ENCODE results near the gene GALNT17.
"Not testable (repeated sequence)": the region's sequence is repeated elsewhere in the genome, so short reads cannot be mapped to it uniquely, and the experiment has no call there.

GALNT17 gene

DNA sequence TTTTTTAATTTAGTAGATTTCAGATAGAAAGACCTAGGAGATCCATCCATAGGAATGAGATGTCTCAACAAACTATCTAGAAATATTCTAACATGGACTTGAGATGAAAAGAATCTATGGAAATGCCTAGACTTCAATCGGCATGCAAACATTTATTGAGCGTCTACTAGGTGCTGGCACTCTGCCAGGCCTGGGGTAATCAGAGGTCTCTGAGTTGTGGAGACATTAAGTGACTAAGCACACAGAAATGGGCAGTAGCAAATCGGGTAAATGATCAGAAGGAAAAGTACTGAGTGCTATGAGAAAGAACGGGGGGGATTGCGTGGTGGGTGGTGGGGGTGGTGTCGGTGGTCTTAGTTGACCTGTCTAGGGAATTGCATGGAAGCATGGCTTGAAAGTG, 466.6 kb downstream of the GALNT17 start:
- no peak for FAIRE-seq
- DNase-seq (ENCODE audit: insufficient read length, low spot score): no peak

- FAIRE-seq: no peak
- DNase-seq (ENCODE audit: insufficient read length, low spot score): no peak
Measured at GRCh38 chr7:71601851-71602250, 469.9 kb downstream of the GALNT17 start.

- DNase-seq (ENCODE audit: insufficient read length, low spot score) (no peak), FAIRE-seq (no peak)
Measured at GRCh38 chr7:71604818-71605414, 473.0 kb downstream of the GALNT17 start.

DNA sequence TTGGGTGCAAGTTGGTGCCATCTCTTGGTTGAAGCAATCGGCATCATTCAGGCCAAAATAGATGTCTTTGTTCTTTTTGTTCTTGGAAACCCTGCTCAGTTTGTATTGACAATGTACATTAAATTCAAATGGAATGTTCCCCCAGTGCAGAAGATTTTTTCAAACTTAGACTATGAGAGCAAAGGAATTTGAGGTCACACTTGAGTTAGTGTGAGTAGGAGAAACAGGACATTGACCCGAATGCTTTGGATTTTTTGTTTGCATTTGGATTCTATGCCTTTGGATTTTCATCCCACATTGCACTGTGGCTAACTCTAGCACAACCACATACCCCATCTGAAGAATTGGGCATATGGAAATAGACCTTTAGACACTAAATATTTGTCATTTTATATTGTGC, 480.0 kb downstream of the GALNT17 start:
- FAIRE-seq: no peak

DNA sequence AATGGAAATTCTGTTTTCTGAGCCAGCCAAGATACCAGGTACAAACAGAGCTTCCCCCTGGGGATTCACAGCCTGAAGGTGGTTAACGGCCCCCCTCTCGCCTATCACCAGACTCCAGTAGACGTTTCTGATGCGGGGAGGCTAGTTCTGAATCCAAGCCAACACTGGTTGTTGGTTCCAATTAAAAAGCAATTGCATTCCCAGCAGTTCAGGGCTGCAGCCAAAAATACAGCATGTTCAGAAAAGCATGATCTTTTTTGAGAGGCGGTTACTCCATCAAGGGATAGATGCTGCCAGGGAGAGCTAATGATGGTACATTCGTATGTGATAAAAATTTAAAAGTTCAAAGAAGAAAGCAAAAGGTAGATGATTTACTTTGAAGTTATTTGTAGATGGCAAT, 481.0 kb downstream of the GALNT17 start:
- no peak for DNase-seq (ENCODE audit: insufficient read length, low spot score)
- no peak for FAIRE-seq

More for the DNA sequence above, 480.0 kb downstream of the GALNT17 start:
- no peak for DNase-seq (ENCODE audit: insufficient read length, low spot score)

- DNase-seq (ENCODE audit: insufficient read length, low spot score) (no peak), FAIRE-seq (no peak)
Measured at GRCh38 chr7:71613313-71613712, 481.4 kb downstream of the GALNT17 start.

GRCh38 chr7:71615017-71615416, 483.1 kb downstream of the GALNT17 start:
- FAIRE-seq: no peak
- no peak for DNase-seq (ENCODE audit: insufficient read length, low spot score)

DNA sequence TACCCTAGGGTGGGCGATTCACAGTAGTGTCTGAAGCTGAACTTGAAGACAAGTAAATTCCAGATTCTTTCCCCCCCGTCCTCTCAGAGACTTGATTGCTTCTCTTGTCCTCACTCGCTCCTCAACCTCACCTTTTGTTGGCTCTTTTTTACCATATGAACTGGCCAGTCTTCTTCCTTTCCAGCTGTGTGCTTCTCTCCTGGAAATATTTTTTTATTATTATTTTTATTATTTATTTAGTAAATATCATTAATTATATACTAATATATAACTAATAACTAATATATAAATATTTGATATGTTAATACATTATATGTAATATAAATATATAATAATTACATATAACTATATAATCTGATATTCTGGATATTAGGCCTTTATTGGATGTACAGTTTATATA, 484.3 kb downstream of the GALNT17 start:
- DNase-seq (ENCODE audit: insufficient read length, low spot score): no peak
- no peak for FAIRE-seq

DNA sequence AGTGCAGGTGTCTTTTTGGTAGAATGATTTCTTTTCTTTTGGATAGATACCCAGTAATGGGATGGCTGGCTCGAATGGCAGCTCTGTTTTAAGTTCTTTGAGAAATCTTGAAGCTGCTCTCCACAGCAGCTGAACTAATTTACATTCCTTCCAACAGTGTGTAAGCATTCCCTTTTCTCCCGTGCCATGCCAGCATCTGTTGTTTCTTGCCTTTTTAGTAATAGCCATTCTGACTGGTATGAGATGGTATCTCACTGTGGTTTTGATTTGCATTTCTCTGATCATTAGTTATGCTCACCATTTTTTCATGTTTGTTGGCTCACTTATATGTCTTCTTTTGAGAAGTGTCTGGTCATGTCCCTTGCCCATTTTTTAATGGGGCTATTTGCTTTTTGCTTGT, 486.3 kb downstream of the GALNT17 start:
- DNase-seq (ENCODE audit: insufficient read length, low spot score): no peak
- no peak for FAIRE-seq

DNA sequence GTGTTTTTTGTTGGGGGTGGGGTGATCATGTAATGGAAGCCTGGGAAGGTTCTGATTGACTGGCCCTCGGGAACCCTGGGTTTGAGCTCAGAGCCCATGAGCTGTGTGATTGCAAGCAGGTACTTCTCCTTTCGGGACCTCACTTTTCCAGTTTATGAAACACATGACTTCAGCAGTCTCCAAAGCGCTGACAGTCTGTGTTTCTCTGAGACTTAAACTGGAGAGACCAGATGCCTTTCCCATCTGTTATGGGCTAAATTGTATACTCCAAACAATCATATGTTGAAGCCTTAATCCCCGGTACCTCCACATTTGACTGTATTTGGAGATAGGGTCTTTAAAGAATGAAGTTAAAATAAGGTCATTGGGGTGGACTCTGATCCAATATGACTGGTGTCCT, 493.6 kb downstream of the GALNT17 start:
- no peak for DNase-seq (ENCODE audit: insufficient read length, low spot score)
- no peak for FAIRE-seq

GRCh38 chr7:71626206-71626605, 494.3 kb downstream of the GALNT17 start:
- DNase-seq (ENCODE audit: insufficient read length, low spot score): no peak
- FAIRE-seq: no peak

GRCh38 chr7:71627651-71628050, 495.7 kb downstream of the GALNT17 start:
- no peak for DNase-seq (ENCODE audit: insufficient read length, low spot score)
- FAIRE-seq: no peak

GRCh38 chr7:71630516-71630915, 498.6 kb downstream of the GALNT17 start:
- no peak for FAIRE-seq
- DNase-seq (ENCODE audit: insufficient read length, low spot score): no peak

DNA sequence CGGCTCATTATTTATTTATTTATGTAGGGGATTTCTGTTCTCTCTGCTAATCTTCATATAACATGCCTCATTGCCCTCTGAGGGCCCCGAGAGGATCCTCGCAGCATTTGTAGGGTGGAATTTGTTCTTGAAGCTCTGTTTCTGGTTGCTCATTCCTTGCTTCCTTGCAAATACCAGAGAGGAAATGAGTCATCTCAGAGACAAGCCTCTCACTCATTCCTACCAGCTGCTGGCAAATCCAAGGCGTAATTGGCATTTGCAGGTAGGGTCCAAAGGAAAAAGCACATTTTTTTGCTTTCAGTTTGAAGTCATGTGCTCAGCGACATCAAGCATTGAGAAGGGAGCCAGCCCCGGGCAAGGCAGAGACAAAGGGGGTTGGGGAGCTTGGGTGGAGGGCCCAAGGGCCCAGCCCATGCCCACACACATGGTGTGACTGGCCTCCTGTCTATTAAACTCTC, 501.6 kb downstream of the GALNT17 start:
- FAIRE-seq (no peak), DNase-seq (ENCODE audit: insufficient read length, low spot score) (no peak)

DNA sequence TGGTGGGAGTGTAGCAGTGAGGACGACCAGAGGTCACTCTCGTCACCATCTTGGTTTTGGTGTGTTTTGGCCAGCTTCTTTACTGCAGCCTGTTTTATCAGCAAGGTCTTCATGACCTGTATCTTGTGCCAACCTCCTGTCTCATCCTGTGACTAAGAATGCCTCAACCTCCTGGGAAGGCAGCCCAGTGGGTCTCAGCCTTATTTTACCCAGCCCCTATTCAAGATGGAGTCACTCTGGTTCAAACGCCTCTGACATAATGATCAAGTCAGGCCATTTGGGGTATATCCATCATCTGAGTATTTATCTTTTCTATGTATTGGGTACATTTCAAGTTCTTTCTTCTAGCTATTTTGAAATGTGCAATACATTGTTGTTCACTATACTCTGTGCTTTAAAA, 503.9 kb downstream of the GALNT17 start:
- FAIRE-seq: not testable (repeated sequence)

DNA sequence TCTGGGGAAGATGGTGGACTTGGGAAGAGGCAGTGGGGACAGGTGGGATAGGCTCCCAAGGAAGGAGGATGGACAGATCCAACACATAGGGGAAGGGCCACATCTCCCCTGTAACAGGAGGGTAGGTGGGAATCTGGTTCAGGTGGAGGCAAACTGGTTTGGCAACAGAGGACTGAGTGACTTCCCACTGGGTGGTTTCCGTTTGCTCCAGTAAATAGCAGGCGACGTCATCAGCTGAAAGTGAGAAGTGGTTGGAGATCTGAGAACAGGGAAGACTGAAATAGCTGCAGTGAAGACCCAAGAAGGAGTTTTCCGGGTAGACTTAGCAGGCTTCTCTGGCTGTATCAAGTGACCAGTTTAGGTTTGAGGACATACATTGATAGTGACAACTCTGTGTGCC, 504.4 kb downstream of the GALNT17 start:
- DNase-seq (ENCODE audit: insufficient read length, low spot score) (no peak), FAIRE-seq (no peak)

More for the DNA sequence above, 503.9 kb downstream of the GALNT17 start:
- not testable (repeated sequence) for DNase-seq (ENCODE audit: insufficient read length, low spot score)

GRCh38 chr7:71637578-71637977, 505.6 kb downstream of the GALNT17 start:
- FAIRE-seq: no peak
- DNase-seq (ENCODE audit: insufficient read length, low spot score): no peak

GRCh38 chr7:71638108-71638507, 506.2 kb downstream of the GALNT17 start:
- FAIRE-seq: no peak
- DNase-seq (ENCODE audit: insufficient read length, low spot score): no peak

- DNase-seq (ENCODE audit: insufficient read length, low spot score): no peak
- FAIRE-seq: no peak
Measured at GRCh38 chr7:71639382-71640085, 507.6 kb downstream of the GALNT17 start.

- not testable (repeated sequence) for DNase-seq (ENCODE audit: insufficient read length, low spot score); FAIRE-seq
Measured at GRCh38 chr7:71643031-71643430, 511.1 kb downstream of the GALNT17 start.

- FAIRE-seq (no peak), DNase-seq (ENCODE audit: insufficient read length, low spot score) (no peak)
Measured at GRCh38 chr7:71645836-71646235, 513.9 kb downstream of the GALNT17 start.

GRCh38 chr7:71649812-71650211, 517.9 kb downstream of the GALNT17 start:
- FAIRE-seq (no peak), DNase-seq (ENCODE audit: insufficient read length, low spot score) (no peak)

All from GM19239 (cell line).